Adipose tissue (tissue), 3 donors: ENCODE measurements around the gene PWWP2A. TPM values are rescaled to one million over a fixed set of nuclear protein-coding genes. Genes with fewer than 3 reads are reported as not detected.
A peak's percentile ranks its signal among the peaks of the same experiment; 100 is the strongest.
"Not testable (repeated sequence)": the region's sequence is repeated elsewhere in the genome, so short reads cannot be mapped to it uniquely, and the experiment has no call there.

Experiments
- H3K27ac ChIP-seq: one replicate; pipeline ENCODE4 v1.5.1; 2013; ENCODE audit warnings: low read depth, low read length
- WGBS, 3 donors: extraction: QIAGEN DNeasy Blood & Tissue Kit; methylation state at CpG; one replicate each; pipeline ENCODE4 v1.1.7; 2013; 5-methylcytosine and 5-hydroxymethylcytosine counted together
- polyA plus RNA-seq, 3 donors: library from polyadenylated mRNA; stranded (reverse); fragments of 200-250 nt; gene quantifications; one replicate each; pipeline ENCODE4 v1.2.3, GENCODE V29; 2013
- donor health status: healthy with polysubstance abuse.
- donor health status: Bipolar disorder and iron deficiency.
- donor health status: healthy.

Gene PWWP2A
- 1 to 10 TPM; 4.5 to 7.3 (median 7.2) TPM for polyA plus RNA-seq

GRCh38 chr5:160119142-160119904 lies at the start of gene PWWP2A:
PWWP2A (minus strand) TSS chr5:160119450; CDS start chr5:160119388, 62 bp downstream.
- peak within 1 kb of the TSS; percentile 55 for H3K27ac ChIP-seq
- 0 to 1% (median 0%) methylated on average over 45 to 55 of the region's 55 CpGs for WGBS, 3 donors

GRCh38 chr5:160167624-160168165 lies 48.4 kb upstream of the PWWP2A start:
- WGBS, 3 donors = 92 to 98% (median 93%) methylated on average over 3 of the region's 3 CpGs
- H3K27ac ChIP-seq = no peak overlapping the region

GRCh38 chr5:160166973-160167623 lies 47.8 kb upstream of the PWWP2A start:
- H3K27ac ChIP-seq = no peak overlapping the region

GRCh38 chr5:160166069-160166972 lies 47.1 kb upstream of the PWWP2A start:
- H3K27ac ChIP-seq = no peak overlapping the region
- 61 to 79% (median 69%) methylated on average over 5 of the region's 5 CpGs for WGBS, 3 donors

More at GRCh38 chr5:160166973-160167623, 47.8 kb upstream of the PWWP2A start:
- 65 to 68% (median 65%) methylated on average over 10 of the region's 10 CpGs for WGBS, 3 donors

GRCh38 chr5:160165137-160166068 lies 46.2 kb upstream of the PWWP2A start:
- peak overlapping the region; percentile 42 for H3K27ac ChIP-seq
- WGBS, 3 donors = 24 to 40% (median 33%) methylated on average over 15 of the region's 15 CpGs

- H3K27ac ChIP-seq = no peak overlapping the region
- WGBS, 3 donors = 93% methylated on average over 7 of the region's 7 CpGs
Observed at GRCh38 chr5:160162910-160163309, 43.7 kb upstream of the PWWP2A start.

GRCh38 chr5:160161626-160162025 lies 42.4 kb upstream of the PWWP2A start:
- whole genome bisulfite sequencing, 3 donors = 64 to 90% (median 83%) methylated on average over 6 of the region's 6 CpGs
- no peak overlapping the region for H3K27ac ChIP-seq

GRCh38 chr5:160160875-160161274 lies 41.6 kb upstream of the PWWP2A start:
- not testable (repeated sequence) for H3K27ac ChIP-seq

GRCh38 chr5:160159991-160160792 lies 40.9 kb upstream of the PWWP2A start:
- 50 to 78% (median 69%) methylated on average over 19 of the region's 19 CpGs for WGBS, 3 donors
- H3K27ac ChIP-seq = no peak overlapping the region

More at GRCh38 chr5:160160875-160161274, 41.6 kb upstream of the PWWP2A start:
- WGBS, 3 donors = 70 to 88% (median 85%) methylated on average over 3 of the region's 3 CpGs

GRCh38 chr5:160158087-160158486 lies 38.8 kb upstream of the PWWP2A start:
- 97 to 98% (median 97%) methylated on average over 9 of the region's 9 CpGs for WGBS, 3 donors
- H3K27ac ChIP-seq = no peak overlapping the region

GRCh38 chr5:160155017-160155750 lies 35.9 kb upstream of the PWWP2A start:
- no peak overlapping the region for H3K27ac ChIP-seq
- 76 to 95% (median 94%) methylated on average over 6 of the region's 6 CpGs for WGBS, 3 donors

- H3K27ac ChIP-seq = no peak overlapping the region
- WGBS, 3 donors = 88 to 91% (median 89%) methylated on average over 6 of the region's 6 CpGs
Observed at GRCh38 chr5:160152901-160153300, 33.7 kb upstream of the PWWP2A start.

- WGBS, 3 donors = 94 to 100% (median 97%) methylated on average over 1 of the region's 1 CpG
- H3K27ac ChIP-seq = no peak overlapping the region
Observed at GRCh38 chr5:160152287-160152686, 33.0 kb upstream of the PWWP2A start.

- H3K27ac ChIP-seq = no peak overlapping the region
- WGBS, 3 donors = 83 to 97% (median 93%) methylated on average over 3 of the region's 3 CpGs
Observed at GRCh38 chr5:160151017-160151416, 31.8 kb upstream of the PWWP2A start.

GRCh38 chr5:160150381-160150780 lies 31.1 kb upstream of the PWWP2A start:
- WGBS, 3 donors = 74 to 85% (median 80%) methylated on average over 3 of the region's 3 CpGs
- no peak overlapping the region for H3K27ac ChIP-seq

- 91 to 93% (median 93%) methylated on average over 7 of the region's 7 CpGs for WGBS, 3 donors
- H3K27ac ChIP-seq = not testable (repeated sequence)
Observed at GRCh38 chr5:160144436-160144835, 25.2 kb upstream of the PWWP2A start.
